ENCODE data around the gene EPC1. TPM values are rescaled to one million over a fixed set of nuclear protein-coding genes. Genes with fewer than 3 reads are reported as not detected.

EPC1 gene
- total RNA-seq, 1 experiment from 2014 or later: 36.6 TPM

- intact Hi-C loops (cut with micrococcal nuclease; ENCODE audit: unreplicated experiment): no loop called here
- no TSS peak for BruUV-seq (replicated peaks)
- no peak for DNase-seq
- Histone ChIP-seq H3K9me3 (no peaks in the 10 kb centered on the region), H3K36me3 (ENCODE audit: control insufficient read depth, insufficient read depth, low read length) (no peaks in the 10 kb centered on the region), H3K4me1 (peaks cover 8% of the 10 kb centered on the region), H3K27me3 (replicated peaks; ENCODE audit: control insufficient read depth, insufficient read depth, low read length) (no peaks in the 10 kb centered on the region), H3K4me3 (ENCODE audit: low read depth, low read length) (no peak overlapping the region)
- Mint-ChIP-seq H3K4me3 (ENCODE audit: unreplicated experiment) (no peak overlapping the region), H3K36me3 (ENCODE audit: insufficient read depth, unreplicated experiment) (peaks cover 6% of the 10 kb centered on the region), H3K9me3 (ENCODE audit: unreplicated experiment) (no peaks in the 10 kb centered on the region), H3K4me1 (ENCODE audit: low read depth, unreplicated experiment) (peaks cover 21% of the 10 kb centered on the region), H3K27me3 (ENCODE audit: insufficient read depth, unreplicated experiment) (no peaks in the 10 kb centered on the region), H3K27ac (ENCODE audit: unreplicated experiment) (no peak overlapping the region)
- CTCF ChIA-PET: interaction anchor here (0.6 kb wide), 1 partner anchor 1585 kb away, joined by 3 read pairs; no protein-coding TSS in a partner anchor
- POLR2A ChIA-PET: no interaction called here
- TF ChIP-seq CTCF (IDR thresholded peaks at IDR 0.05; ENCODE audit: insufficient read depth in 1 of 2, low read depth in 1 of 2, low read length in 1 of 2, severe bottlenecking in 1 of 2, unreplicated experiment in 1 of 2): no peak
Observed at GRCh38 chr10:32327364-32327691, 19.6 kb downstream of the EPC1 start.

GRCh38 chr10:32326680-32327363 lies 20.1 kb downstream of the EPC1 start:
- peaks cover 7% of the 10 kb centered on the region for H3K36me3 Mint-ChIP-seq (ENCODE audit: insufficient read depth, unreplicated experiment)
- no peaks in the 10 kb centered on the region for H3K9me3 Mint-ChIP-seq (ENCODE audit: unreplicated experiment)
- H3K36me3 ChIP-seq (ENCODE audit: control insufficient read depth, insufficient read depth, low read length): 0 out of 2 replicates have a peak, but pooled peaks cover under 1% of the 10 kb centered on the region
- H3K4me1 ChIP-seq: peaks cover 3% of the 10 kb centered on the region
- peaks cover 16% of the 10 kb centered on the region for H3K4me1 Mint-ChIP-seq (ENCODE audit: low read depth, unreplicated experiment)
- TF ChIP-seq CTCF (IDR thresholded peaks at IDR 0.05; ENCODE audit: insufficient read depth in 1 of 2, low read depth in 1 of 2, low read length in 1 of 2, severe bottlenecking in 1 of 2, unreplicated experiment in 1 of 2): no peak
- no peak overlapping the region for H3K4me3 ChIP-seq (ENCODE audit: low read depth, low read length)
- no TSS peak for BruUV-seq (replicated peaks)
- CTCF ChIA-PET: interaction anchor here (0.6 kb wide), 1 partner anchor 1585 kb away, joined by 3 read pairs; no protein-coding TSS in a partner anchor
- no peaks in the 10 kb centered on the region for H3K9me3 ChIP-seq
- H3K27me3 Mint-ChIP-seq (ENCODE audit: insufficient read depth, unreplicated experiment): no peaks in the 10 kb centered on the region
- no peak overlapping the region for H3K4me3 Mint-ChIP-seq (ENCODE audit: unreplicated experiment)
- POLR2A ChIA-PET: no interaction called here
- no peak for DNase-seq
- H3K27me3 ChIP-seq (replicated peaks; ENCODE audit: control insufficient read depth, insufficient read depth, low read length): no peaks in the 10 kb centered on the region
- intact Hi-C loops (cut with micrococcal nuclease; ENCODE audit: unreplicated experiment): no loop called here
- H3K27ac Mint-ChIP-seq (ENCODE audit: unreplicated experiment): no peak overlapping the region

- H3K9me3 Mint-ChIP-seq (ENCODE audit: unreplicated experiment): no peaks in the 10 kb centered on the region
- no peaks in the 10 kb centered on the region for H3K27me3 Mint-ChIP-seq (ENCODE audit: insufficient read depth, unreplicated experiment)
- no peak for TF ChIP-seq CTCF (IDR thresholded peaks at IDR 0.05; ENCODE audit: insufficient read depth in 1 of 2, low read depth in 1 of 2, low read length in 1 of 2, severe bottlenecking in 1 of 2, unreplicated experiment in 1 of 2)
- no peak overlapping the region for H3K27ac Mint-ChIP-seq (ENCODE audit: unreplicated experiment)
- Histone ChIP-seq H3K27me3 (replicated peaks; ENCODE audit: control insufficient read depth, insufficient read depth, low read length) (no peaks in the 10 kb centered on the region), H3K9me3 (no peaks in the 10 kb centered on the region), H3K36me3 (ENCODE audit: control insufficient read depth, insufficient read depth, low read length) (peaks cover 1% of the 10 kb centered on the region; the same call in 1 of the 2 replicates), H3K4me3 (ENCODE audit: low read depth, low read length) (no peak overlapping the region), H3K4me1 (no peaks in the 10 kb centered on the region)
- no TSS peak for BruUV-seq (replicated peaks)
- intact Hi-C loops (cut with micrococcal nuclease; ENCODE audit: unreplicated experiment): no loop called here
- ChIA-PET POLR2A (no interaction called here), CTCF (no interaction called here)
- H3K4me1 Mint-ChIP-seq (ENCODE audit: low read depth, unreplicated experiment): peaks cover 15% of the 10 kb centered on the region
- no peak overlapping the region for H3K4me3 Mint-ChIP-seq (ENCODE audit: unreplicated experiment)
- peaks cover 14% of the 10 kb centered on the region for H3K36me3 Mint-ChIP-seq (ENCODE audit: insufficient read depth, unreplicated experiment)
- DNase-seq: no peak
Observed at GRCh38 chr10:32326119-32326518, 20.8 kb downstream of the EPC1 start.
